Stomach (tissue), 4 donors: Measurements from ENCODE around the gene RAB1B.

Source experiments
- EP300 ChIP-seq: sonication (generic); formaldehyde crosslinking; IDR thresholded peaks from one replicate; pipeline ENCODE4 v1.6.1; 2017; ENCODE audit warnings: antibody characterized with exemption
- POLR2A ChIP-seq, 4 donors: fragments of 450-650 bp; IDR thresholded peaks; one replicate each; pipeline ENCODE4 v1.6.1; 2016; ENCODE audit warnings: antibody characterized with exemption in 4 of 4, control low read depth in 2 of 4, mild to moderate bottlenecking in 1 of 4, moderate library complexity in 1 of 4
- POLR2AphosphoS5 ChIP-seq, 3 donors: sonication (generic); formaldehyde crosslinking; IDR thresholded peaks; one replicate each; pipeline ENCODE4 v1.6.1; 2016; ENCODE audit warnings: antibody characterized with exemption in 3 of 3
- TF ChIP-seq, protein P1 (sequence below), 7 experiments: fragments of 450-650 bp in 4 of 7; fragments of 200-600 bp in 3 of 7; sonication (generic) in 3 of 7; IDR thresholded peaks; one replicate each; pipeline ENCODE4 v1.5.1; 2016 to 2019; ENCODE audit warnings: antibody characterized with exemption in 7 of 7, control low read depth in 2 of 7, mild to moderate bottlenecking in 1 of 7

DNA sequence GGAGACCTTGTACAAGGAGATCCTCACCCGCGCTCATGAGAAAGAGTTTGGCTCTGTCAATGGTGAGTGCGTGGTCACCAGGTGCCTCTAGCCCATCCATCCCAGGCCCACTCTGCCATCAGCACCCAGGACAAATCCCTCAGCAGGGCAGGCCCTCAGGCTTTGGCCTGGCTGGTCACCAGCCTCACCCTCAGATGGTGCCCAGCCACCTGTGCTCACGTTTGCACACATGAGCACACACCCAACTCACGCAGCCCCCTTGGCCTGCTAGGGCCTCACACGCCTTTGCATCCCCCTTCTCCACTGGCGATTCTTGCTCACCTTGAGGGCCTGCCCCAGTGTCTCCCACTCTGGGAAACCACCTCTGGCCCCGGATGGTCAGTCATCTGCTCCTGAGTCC, 4.1 kb upstream of the RAB1B start:
- TF ChIP-seq, protein P1, sequence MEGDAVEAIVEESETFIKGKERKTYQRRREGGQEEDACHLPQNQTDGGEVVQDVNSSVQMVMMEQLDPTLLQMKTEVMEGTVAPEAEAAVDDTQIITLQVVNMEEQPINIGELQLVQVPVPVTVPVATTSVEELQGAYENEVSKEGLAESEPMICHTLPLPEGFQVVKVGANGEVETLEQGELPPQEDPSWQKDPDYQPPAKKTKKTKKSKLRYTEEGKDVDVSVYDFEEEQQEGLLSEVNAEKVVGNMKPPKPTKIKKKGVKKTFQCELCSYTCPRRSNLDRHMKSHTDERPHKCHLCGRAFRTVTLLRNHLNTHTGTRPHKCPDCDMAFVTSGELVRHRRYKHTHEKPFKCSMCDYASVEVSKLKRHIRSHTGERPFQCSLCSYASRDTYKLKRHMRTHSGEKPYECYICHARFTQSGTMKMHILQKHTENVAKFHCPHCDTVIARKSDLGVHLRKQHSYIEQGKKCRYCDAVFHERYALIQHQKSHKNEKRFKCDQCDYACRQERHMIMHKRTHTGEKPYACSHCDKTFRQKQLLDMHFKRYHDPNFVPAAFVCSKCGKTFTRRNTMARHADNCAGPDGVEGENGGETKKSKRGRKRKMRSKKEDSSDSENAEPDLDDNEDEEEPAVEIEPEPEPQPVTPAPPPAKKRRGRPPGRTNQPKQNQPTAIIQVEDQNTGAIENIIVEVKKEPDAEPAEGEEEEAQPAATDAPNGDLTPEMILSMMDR (IDR thresholded peaks at IDR 0.05) = no peak
- TF ChIP-seq POLR2A (IDR thresholded peaks at IDR 0.05) (no peak), POLR2AphosphoS5 (IDR thresholded peaks at IDR 0.05) (no peak), EP300 (no peak)
